A549 (cell line): ENCODE measurements around the gene TSPEAR. TPM values are rescaled to one million over a fixed set of nuclear protein-coding genes. Genes with fewer than 3 reads are reported as not detected.

Experiments used
- ATAC-seq, 2 experiments: fragments of 200-7000 bp in 1 of 2; fragments of >200 bp in 1 of 2; cut with Nextera tagmentation in 1 of 2; cut with Tn5 transposase in 1 of 2; 3 replicates each; pipeline versions ENCODE4 v1.8.0 to v1.9.1; 2018 to 2020; ENCODE audit warnings: mild to moderate bottlenecking in 1 of 2, moderate library complexity in 1 of 2
- CTCF ChIA-PET: fragments of 300-600 bp; sonication (Branson Sonifier 250); formaldehyde crosslinking; extraction: SDS; loops from one replicate; lab custom pipeline; 2021; ENCODE audit warnings: antibody characterized with exemption, inconsistent platforms; lab: Yijun Ruan, JAX
- POLR2A ChIA-PET: fragments of 350-600 bp; formaldehyde crosslinking; extraction: SDS; loops from one replicate; lab custom pipeline; 2021; ENCODE audit warnings: antibody characterized with exemption, inconsistent platforms; lab: Yijun Ruan, JAX
- DNase-seq, 2 experiments: peaks; one replicate each; pipeline versions ENCODE4 v3.0.0 to v3.0.0-alpha.2; 2011 to 2016; ENCODE audit warnings: low read depth in 1 of 2, low spot score in 1 of 2
- FAIRE-seq: peaks from 2 replicates; lab custom pipeline; 2011; peaks lifted over from hg19 to GRCh38; lab: Jason Lieb, UNC
- H3K27ac ChIP-seq, 2 experiments: fragments of >200 bp; sonication (Bioruptor Twin); formaldehyde crosslinking; 3 replicates each; pipeline ENCODE4 v1.5.1; 2016 to 2017
- H3K4me1 ChIP-seq: fragments of >200 bp; sonication (Bioruptor Twin); formaldehyde crosslinking; 3 replicates; pipeline ENCODE4 v1.6.1; 2016
- H3K4me2 ChIP-seq: fragments of >200 bp; sonication (Bioruptor Twin); formaldehyde crosslinking; 3 replicates; pipeline ENCODE4 v1.6.1; 2016
- H3K4me3 ChIP-seq: fragments of >200 bp; sonication (Bioruptor Twin); formaldehyde crosslinking; 3 replicates; pipeline ENCODE4 v1.5.1; 2016
- H3K9me3 ChIP-seq: fragments of >200 bp; sonication (Bioruptor Twin); formaldehyde crosslinking; 3 replicates; pipeline ENCODE4 v1.6.1; 2016
- ATOH8 ChIP-seq: fragments of 250-450 bp; sonication (Bioruptor Pico); IDR thresholded peaks from 2 replicates; pipeline ENCODE4 v1.5.0; 2020; ENCODE audit warnings: low read depth, mild to moderate bottlenecking, moderate library complexity
- BCL3 ChIP-seq: fragments of >200 bp; sonication (Bioruptor Twin); formaldehyde crosslinking; IDR thresholded peaks from 3 replicates; pipeline ENCODE4 v1.6.1; 2016
- CBX2 ChIP-seq: fragments of 200-600 bp; sonication (generic); IDR thresholded peaks from 2 replicates; pipeline ENCODE4 v1.6.1; 2016; ENCODE audit warnings: low read depth, mild to moderate bottlenecking, borderline replicate concordance
- CHD2 ChIP-seq: fragments of 150-350 bp; IDR thresholded peaks from 2 replicates; pipeline ENCODE4 v1.6.1; 2014; ENCODE audit warnings: low read length; ENCODE audit not compliant: partially characterized antibody
- CHD4 ChIP-seq: fragments of 200-600 bp; sonication (generic); IDR thresholded peaks from 2 replicates; pipeline ENCODE4 v1.6.1; 2016; ENCODE audit warnings: antibody characterized with exemption, mild to moderate bottlenecking, borderline replicate concordance
- EP300 ChIP-seq, 2 experiments: fragments of >200 bp; sonication (Bioruptor Twin); formaldehyde crosslinking; IDR thresholded peaks; 2 replicates in 1 of 2; 3 replicates in 1 of 2; pipeline ENCODE4 v1.6.1; 2016 to 2017
- FOSL2 ChIP-seq, 2 experiments: fragments of 450-650 bp in 1 of 2; fragments of >200 bp in 1 of 2; sonication (Bioruptor Twin) in 1 of 2; formaldehyde crosslinking; IDR thresholded peaks; 2 replicates each; pipeline versions ENCODE4 v1.5.0 to v1.6.1; 2016 to 2020; ENCODE audit warnings: mild to moderate bottlenecking in 1 of 2, moderate library complexity in 1 of 2
- FOXS1 ChIP-seq: fragments of 250-450 bp; sonication (Bioruptor Pico); IDR thresholded peaks from 2 replicates; pipeline ENCODE4 v1.5.0; 2020; ENCODE audit warnings: mild to moderate bottlenecking, moderate library complexity
- HDAC2 ChIP-seq: fragments of 200-600 bp; sonication (generic); IDR thresholded peaks from 2 replicates; pipeline ENCODE4 v1.6.1; 2016
- KDM1A ChIP-seq: fragments of 200-600 bp; sonication (generic); IDR thresholded peaks from 2 replicates; pipeline ENCODE4 v1.6.1; 2016; ENCODE audit warnings: low read depth, mild to moderate bottlenecking
- MAFK ChIP-seq: fragments of 450-650 bp; IDR thresholded peaks from 2 replicates; pipeline ENCODE4 v1.6.1; 2014; ENCODE audit not compliant: partially characterized antibody
- MAX ChIP-seq: IDR thresholded peaks from 2 replicates; pipeline ENCODE4 v1.6.1; 2012
- MYC ChIP-seq: IDR thresholded peaks from 2 replicates; pipeline ENCODE4 v1.6.1; 2012; ENCODE audit warnings: mild to moderate bottlenecking, inconsistent platforms, low read length, improper control_type of control experiment, borderline replicate concordance
- NR3C1 ChIP-seq: fragments of >200 bp; sonication (Bioruptor Twin); formaldehyde crosslinking; IDR thresholded peaks from 3 replicates; pipeline ENCODE4 v1.6.1; 2017
- PHF8 ChIP-seq: fragments of 200-600 bp; sonication (generic); IDR thresholded peaks from 2 replicates; pipeline ENCODE4 v1.6.1; 2016; ENCODE audit warnings: low read depth, mild to moderate bottlenecking, antibody characterized with exemption, moderate library complexity, borderline replicate concordance
- POLR2AphosphoS2 ChIP-seq: conservative IDR thresholded peaks from 2 replicates; pipeline ENCODE4 v1.6.1; 2012; ENCODE audit warnings: low read length, improper control_type of control experiment, inconsistent platforms
- RAD21 ChIP-seq, 2 experiments: fragments of >200 bp in 1 of 2; sonication (Bioruptor Twin) in 1 of 2; formaldehyde crosslinking in 1 of 2; IDR thresholded peaks in 1 of 2; conservative IDR thresholded peaks in 1 of 2; 2 replicates in 1 of 2; 3 replicates in 1 of 2; pipeline ENCODE4 v1.6.1; 2012 to 2018; ENCODE audit warnings: inconsistent platforms in 1 of 2
- RCOR1 ChIP-seq: fragments of 150-350 bp; IDR thresholded peaks from 2 replicates; pipeline ENCODE4 v1.6.1; 2014; ENCODE audit warnings: antibody characterized with exemption, low read length, low read depth
- REST ChIP-seq: fragments of 200-600 bp; sonication (generic); IDR thresholded peaks from 2 replicates; pipeline ENCODE4 v1.6.1; 2016; ENCODE audit warnings: antibody characterized with exemption, mild to moderate bottlenecking, moderate library complexity
- RNF2 ChIP-seq: fragments of 200-600 bp; sonication (generic); IDR thresholded peaks from 2 replicates; pipeline ENCODE4 v1.6.1; 2016; ENCODE audit warnings: low read depth, mild to moderate bottlenecking, antibody characterized with exemption, moderate library complexity, borderline replicate concordance
- SREBF2 ChIP-seq: fragments of 450-650 bp; IDR thresholded peaks from 2 replicates; pipeline ENCODE4 v1.6.1; 2014; ENCODE audit warnings: mild to moderate bottlenecking, moderate library complexity
- TFCP2L1 ChIP-seq: fragments of 250-450 bp; sonication (Bioruptor Pico); IDR thresholded peaks from 2 replicates; pipeline ENCODE4 v1.5.0; 2021; ENCODE audit warnings: mild to moderate bottlenecking
- TP53 ChIP-seq: fragments of 250-450 bp; sonication (Bioruptor Pico); IDR thresholded peaks from 2 replicates; pipeline ENCODE4 v1.5.0; 2021; ENCODE audit warnings: mild to moderate bottlenecking, moderate library complexity
- USF2 ChIP-seq: fragments of 450-650 bp; IDR thresholded peaks from 2 replicates; pipeline ENCODE4 v1.6.1; 2014; ENCODE audit warnings: antibody characterized with exemption
- ZC3H11A ChIP-seq: fragments of 450-650 bp; IDR thresholded peaks from 2 replicates; pipeline ENCODE4 v1.6.1; 2014; ENCODE audit warnings: antibody characterized with exemption, mild to moderate bottlenecking
- WGBS: methylation state at CpG from one replicate; pipeline ENCODE4 v1.1.6; 2017; ENCODE audit errors: missing lambda C conversion rate; 5-methylcytosine and 5-hydroxymethylcytosine counted together
- polyA plus RNA-seq, 4 experiments: library from polyadenylated mRNA; depleted of rRNA in 3 of 4; stranded (reverse); fragments of >200 nt; fragmentation: RNase III in 1 of 4; extraction: RNeasy Plus Mini Kit Qiagen cat#74134 plus additional on column Dnase treatment in 1 of 4; gene quantifications; 2 replicates in 3 of 4; 3 replicates in 1 of 4; pipeline ENCODE4 v1.2.3, GENCODE V29; 2011 to 2017

TSPEAR gene
- polyA plus RNA-seq, 2 of the 4 experiments (the other 2 are of a cell fraction): not detected

- POLR2A ChIA-PET: no interaction called here
- H3K4me1 ChIP-seq: no peaks in the 10 kb centered on the region
These were observed 108.1 kb downstream of the TSPEAR start for GRCh38 chr21:44603109-44603875.

GRCh38 chr21:44602463-44602850, 108.9 kb downstream of the TSPEAR start:
- TF ChIP-seq NR3C1 (no peak), SREBF2 (no peak), HDAC2 (no peak), CHD4 (no peak), TFCP2L1 (CRISPR knock-in tag) (no peak), MAX (no peak), POLR2AphosphoS2 (no peak), RAD21 (conservative IDR thresholded peaks at IDR 0.05 in 1 of 2, IDR thresholded peaks at IDR 0.05 in 1 of 2) (no peak), ATOH8 (CRISPR knock-in tag) (no peak), USF2 (no peak), PHF8 (no peak), TP53 (CRISPR knock-in tag) (no peak), FOXS1 (CRISPR knock-in tag) (no peak), KDM1A (no peak), RNF2 (no peak)

More at GRCh38 chr21:44603109-44603875, 108.1 kb downstream of the TSPEAR start:
- FAIRE-seq (no peak), DNase-seq (no peak), ATAC-seq (no peak)
- no peak for TF ChIP-seq MAFK
- no peak for TF ChIP-seq FOSL2 (IDR thresholded peaks at IDR 0.05)
- TF ChIP-seq FOSL2 (CRISPR knock-in tag; IDR thresholded peaks at IDR 0.05): no peak
- TF ChIP-seq EP300 (IDR thresholded peaks at IDR 0.05): no peak
- TF ChIP-seq MYC: no peak
- no peak overlapping the region for H3K4me2 ChIP-seq
- CTCF ChIA-PET: no interaction called here
- 18% methylated on average over 10 of the region's 17 CpGs for WGBS
- no peak overlapping the region for H3K4me3 ChIP-seq
- no peaks in the 10 kb centered on the region for H3K9me3 ChIP-seq
- H3K27ac ChIP-seq: no peak overlapping the region

GRCh38 chr21:44601596-44602462, 109.5 kb downstream of the TSPEAR start:
- TF ChIP-seq FOSL2 (IDR thresholded peaks at IDR 0.05) (no peak), FOSL2 (CRISPR knock-in tag; IDR thresholded peaks at IDR 0.05) (no peak), CBX2 (no peak), CHD2 (no peak), REST (no peak), RCOR1 (no peak), BCL3 (no peak), ZC3H11A (no peak), TFCP2L1 (CRISPR knock-in tag) (no peak)
- TF ChIP-seq, all 56 proteins: peak for 0
- DNase-seq: no peak
- ChIA-PET POLR2A (no interaction called here), CTCF (interaction anchor here (0.6 kb wide), 1 partner anchor 49 kb away, joined by 3 read pairs; no protein-coding TSS in a partner anchor)
- no peak overlapping the region for H3K4me2 ChIP-seq
- 77% methylated on average over 17 of the region's 23 CpGs for WGBS
- H3K4me3 ChIP-seq: no peak overlapping the region
- no peak overlapping the region for H3K27ac ChIP-seq
- FAIRE-seq: no peak
- no peak; a peak in 1 of 6 replicates for ATAC-seq
- no peaks in the 10 kb centered on the region for H3K4me1 ChIP-seq
- H3K9me3 ChIP-seq: no peaks in the 10 kb centered on the region

More at GRCh38 chr21:44602463-44602850, 108.9 kb downstream of the TSPEAR start:
- H3K4me2 ChIP-seq: no peak overlapping the region
- ChIA-PET CTCF (no interaction called here), POLR2A (no interaction called here)
- H3K9me3 ChIP-seq: no peaks in the 10 kb centered on the region
- 60% methylated on average over 1 of the region's 21 CpGs for WGBS
- ATAC-seq (no peak), DNase-seq (no peak), FAIRE-seq (no peak)
- H3K27ac ChIP-seq: no peak overlapping the region
- H3K4me3 ChIP-seq: no peak overlapping the region
- no peaks in the 10 kb centered on the region for H3K4me1 ChIP-seq
